ENCODE data around the gene SNX8. TPM values are rescaled to one million over a fixed set of nuclear protein-coding genes. Genes with fewer than 3 reads are reported as not detected.
A peak's percentile ranks its signal among the peaks of the same experiment; 100 is the strongest.
"Not testable (repeated sequence)": the region's sequence is repeated elsewhere in the genome, so short reads cannot be mapped to it uniquely, and the experiment has no call there.

The SNX8 gene
- total and polyA plus RNA-seq, 9 of the 15 experiments (the other 6 are each of a cell fraction or from before 2014, with no cell fraction given) = 2.7 to 51.6 (median 16.9) TPM

DNA sequence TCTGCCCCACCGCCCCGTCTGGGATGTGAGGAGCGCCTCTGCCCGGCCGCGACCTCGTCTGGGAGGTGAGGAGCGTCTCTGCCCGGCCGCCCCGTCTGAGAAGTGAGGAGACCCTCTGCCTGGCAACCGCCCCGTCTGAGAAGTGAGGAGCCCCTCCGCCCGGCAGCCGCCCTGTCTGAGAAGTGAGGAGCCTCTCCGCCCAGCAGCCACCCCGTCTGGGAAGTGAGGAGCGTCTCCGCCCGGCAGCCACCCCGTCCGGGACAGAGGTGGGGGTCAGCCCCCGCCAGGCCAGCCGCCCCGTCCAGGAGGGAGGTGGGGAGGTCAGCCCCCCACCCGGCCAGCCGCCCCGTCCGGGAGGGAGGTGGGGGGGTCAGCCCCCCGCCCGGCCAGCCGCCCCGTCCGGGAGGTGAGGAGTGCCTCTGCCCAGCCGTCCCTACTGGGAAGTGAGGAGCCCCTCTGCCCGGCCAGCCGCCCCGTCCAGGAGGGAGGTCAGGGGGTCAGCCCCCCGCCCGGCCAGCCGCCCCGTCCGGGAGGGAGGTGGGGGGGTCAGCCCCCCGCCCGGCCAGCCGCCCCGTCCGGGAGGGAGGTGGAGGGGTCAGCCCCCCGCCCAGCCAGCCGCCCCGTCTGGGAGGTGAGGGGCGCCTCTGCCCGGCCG, 11.4 kb downstream of the SNX8 start:
- H3K27ac ChIP-seq (ENCODE audit: extremely low read depth, low read depth, low read length); ATAC-seq; H3K9ac ChIP-seq (ENCODE audit: insufficient read depth in 1 of 2, low read depth in 2 of 2, low read length in 2 of 2); H4K20me1 ChIP-seq (replicated peaks; ENCODE audit: control insufficient read depth, insufficient read depth, low read length); H3K4me2 ChIP-seq (ENCODE audit: insufficient read depth, low read length); H3K9me3 ChIP-seq (replicated peaks; ENCODE audit: control insufficient read depth, insufficient read depth, low read depth, low read length); FAIRE-seq; CTCF ChIA-PET (ENCODE audit: low intra/inter-chr PET ratio); H3K36me3 ChIP-seq (ENCODE audit: control insufficient read depth, insufficient read depth, low read length); in situ Hi-C loops (cut with MboI); H3K27me3 ChIP-seq (ENCODE audit: control insufficient read depth in 2 of 2, insufficient read depth in 2 of 2, low read length in 2 of 2); DNase-seq (ENCODE audit: extremely low read depth in 1 of 4, low spot score in 3 of 4); POLR2A ChIA-PET; H3K4me3 ChIP-seq; H2AFZ ChIP-seq (ENCODE audit: low read depth, low read length); H3K9me1 ChIP-seq (ENCODE audit: control insufficient read depth, insufficient read depth, low read length); BruUV-seq (replicated peaks): not testable (repeated sequence)
- intact Hi-C loops (cut with micrococcal nuclease) = loop anchor here (5.0 kb wide), 1 partner anchor 61 kb away; the partner anchor contains the start of genes MRM2 and NUDT1
- 68% methylated on average over 5 of the region's 55 CpGs for WGBS (ENCODE audit: insufficient coverage, low coverage, missing lambda C conversion rate)
- Histone ChIP-seq H3K79me2 (ENCODE audit: control insufficient read depth, insufficient read depth, low read length) (peaks cover 68% of the 10 kb centered on the region), H3K4me1 (replicated peaks in 1 of 2; ENCODE audit: control insufficient read depth in 2 of 2, insufficient read depth in 2 of 2, low read length in 2 of 2) (peaks cover 48 to 73% of the 10 kb centered on the region in 2 experiments; a peak in 4 of 5 replicates)

DNA sequence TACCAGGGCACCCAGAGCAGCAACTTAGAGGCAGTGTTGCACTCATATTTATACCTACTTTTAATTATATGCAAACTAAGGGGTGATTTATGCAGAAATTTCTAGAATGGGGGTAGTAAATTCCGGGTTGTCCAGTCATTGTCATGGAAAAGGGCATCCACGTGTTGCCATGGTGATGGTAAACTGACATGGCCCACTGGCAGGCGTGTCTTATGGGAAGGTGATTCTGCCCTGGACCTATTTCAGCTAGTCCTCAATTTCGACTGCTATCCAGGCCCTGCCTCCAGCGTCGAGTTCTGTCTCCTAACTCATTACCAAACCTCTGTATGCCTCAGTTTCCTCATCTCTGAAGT, 12.8 kb downstream of the SNX8 start:
- no peak for DNase-seq (ENCODE audit: extremely low read depth in 1 of 4, low spot score in 3 of 4)
- Histone ChIP-seq H2AFZ (ENCODE audit: low read depth, low read length) (no peak overlapping the region), H3K4me2 (ENCODE audit: insufficient read depth, low read length) (peak overlapping the region; percentile 70), H3K9me1 (ENCODE audit: control insufficient read depth, insufficient read depth, low read length) (no peaks in the 10 kb centered on the region), H3K79me2 (ENCODE audit: control insufficient read depth, insufficient read depth, low read length) (peaks cover 64% of the 10 kb centered on the region), H3K27ac (ENCODE audit: extremely low read depth, low read depth, low read length) (peak overlapping the region; percentile 81), H3K9ac (ENCODE audit: insufficient read depth in 1 of 2, low read depth in 2 of 2, low read length in 2 of 2) (peak overlapping the region; percentile 3 to 63; a peak in 1 of 4 replicates), H3K27me3 (ENCODE audit: control insufficient read depth in 2 of 2, insufficient read depth in 2 of 2, low read length in 2 of 2) (no peaks in the 10 kb centered on the region), H3K9me3 (replicated peaks; ENCODE audit: control insufficient read depth, insufficient read depth, low read depth, low read length) (no peaks in the 10 kb centered on the region; the same call in 1 of the 2 replicates), H3K4me3 (no peak overlapping the region), H3K36me3 (ENCODE audit: control insufficient read depth, insufficient read depth, low read length) (peaks cover 3% of the 10 kb centered on the region; the same call in 1 of the 3 replicates), H3K4me1 (replicated peaks in 1 of 2; ENCODE audit: control insufficient read depth in 2 of 2, insufficient read depth in 2 of 2, low read length in 2 of 2) (peaks cover 38 to 64% of the 10 kb centered on the region in 2 experiments; a peak in 4 of 5 replicates), H4K20me1 (replicated peaks; ENCODE audit: control insufficient read depth, insufficient read depth, low read length) (no peaks in the 10 kb centered on the region)
- FAIRE-seq = no peak
- intact Hi-C loops (cut with micrococcal nuclease) = loop anchor here (5.0 kb wide), 1 partner anchor 59 kb away; the partner anchor contains the start of genes MRM2 and NUDT1
- ATAC-seq = no peak
- ChIA-PET CTCF (ENCODE audit: low intra/inter-chr PET ratio) (interaction anchor here (0.6 kb wide), 1 partner anchor 19 kb away, joined by 3 read pairs; no protein-coding TSS in a partner anchor), POLR2A (interaction anchor here (1.0 to 1.4 kb wide), 2 partner anchors 10 to 53 kb away, joined by 3 to 4 read pairs; partner anchors contain the start of gene EIF3B)
- 79% methylated on average over 6 of the region's 6 CpGs for WGBS (ENCODE audit: insufficient coverage, low coverage, missing lambda C conversion rate)
- no TSS peak for BruUV-seq (replicated peaks)
- in situ Hi-C loops (cut with MboI) = no loop called here
- TF ChIP-seq RFX1 (IDR thresholded peaks at IDR 0.05) (peak; percentile 90), ZNF668 (CRISPR knock-in tag; IDR thresholded peaks at IDR 0.05) (no peak), DACH1 (IDR thresholded peaks at IDR 0.05; ENCODE audit: partially characterized antibody) (no peak), REST (IDR thresholded peaks at IDR 0.05; ENCODE audit: borderline replicate concordance) (no peak), REST (CRISPR knock-in tag; IDR thresholded peaks at IDR 0.05; ENCODE audit: low read depth) (no peak)
- TF ChIP-seq, protein P1, sequence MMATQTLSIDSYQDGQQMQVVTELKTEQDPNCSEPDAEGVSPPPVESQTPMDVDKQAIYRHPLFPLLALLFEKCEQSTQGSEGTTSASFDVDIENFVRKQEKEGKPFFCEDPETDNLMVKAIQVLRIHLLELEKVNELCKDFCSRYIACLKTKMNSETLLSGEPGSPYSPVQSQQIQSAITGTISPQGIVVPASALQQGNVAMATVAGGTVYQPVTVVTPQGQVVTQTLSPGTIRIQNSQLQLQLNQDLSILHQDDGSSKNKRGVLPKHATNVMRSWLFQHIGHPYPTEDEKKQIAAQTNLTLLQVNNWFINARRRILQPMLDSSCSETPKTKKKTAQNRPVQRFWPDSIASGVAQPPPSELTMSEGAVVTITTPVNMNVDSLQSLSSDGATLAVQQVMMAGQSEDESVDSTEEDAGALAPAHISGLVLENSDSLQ (IDR thresholded peaks at IDR 0.05) = peak; percentile 55

Data from K562 (cell line).